HK-2 (cell line): ENCODE measurements around the gene GUCA1A.
A peak's percentile ranks its signal among the peaks of the same experiment; 100 is the strongest.

ENCODE experiments used
- DNase-seq: peaks from one replicate; pipeline ENCODE4 v3.0.0-alpha.2; 2018; ENCODE audit not compliant: unreplicated experiment

GUCA1A gene

DNA sequence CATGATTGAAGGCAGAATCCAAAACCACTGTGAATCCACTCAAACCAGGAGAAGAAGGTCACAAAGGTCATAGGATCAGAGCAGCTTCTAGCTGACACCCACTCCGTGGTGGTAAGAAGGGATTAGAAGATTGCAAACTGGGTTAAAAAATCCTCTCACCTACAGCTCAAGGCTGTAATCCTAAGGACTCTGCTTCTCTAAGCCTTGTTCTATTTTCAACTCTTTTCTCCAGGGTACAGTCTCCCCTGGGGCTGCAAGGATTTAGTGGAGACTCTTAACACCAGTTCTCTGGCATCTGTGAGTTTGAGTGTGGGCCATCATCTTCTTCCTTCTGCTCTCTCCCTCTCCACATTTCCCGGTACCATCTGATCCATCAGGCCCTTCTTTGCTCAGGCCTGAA is at the start of gene GUCA1A:
Gene GUCA1A (plus strand): TSS at position 264 of the 400 bp plus-strand sequence. CDS start 250 bp downstream, outside the sequence.
- DNase-seq = no peak

DNA sequence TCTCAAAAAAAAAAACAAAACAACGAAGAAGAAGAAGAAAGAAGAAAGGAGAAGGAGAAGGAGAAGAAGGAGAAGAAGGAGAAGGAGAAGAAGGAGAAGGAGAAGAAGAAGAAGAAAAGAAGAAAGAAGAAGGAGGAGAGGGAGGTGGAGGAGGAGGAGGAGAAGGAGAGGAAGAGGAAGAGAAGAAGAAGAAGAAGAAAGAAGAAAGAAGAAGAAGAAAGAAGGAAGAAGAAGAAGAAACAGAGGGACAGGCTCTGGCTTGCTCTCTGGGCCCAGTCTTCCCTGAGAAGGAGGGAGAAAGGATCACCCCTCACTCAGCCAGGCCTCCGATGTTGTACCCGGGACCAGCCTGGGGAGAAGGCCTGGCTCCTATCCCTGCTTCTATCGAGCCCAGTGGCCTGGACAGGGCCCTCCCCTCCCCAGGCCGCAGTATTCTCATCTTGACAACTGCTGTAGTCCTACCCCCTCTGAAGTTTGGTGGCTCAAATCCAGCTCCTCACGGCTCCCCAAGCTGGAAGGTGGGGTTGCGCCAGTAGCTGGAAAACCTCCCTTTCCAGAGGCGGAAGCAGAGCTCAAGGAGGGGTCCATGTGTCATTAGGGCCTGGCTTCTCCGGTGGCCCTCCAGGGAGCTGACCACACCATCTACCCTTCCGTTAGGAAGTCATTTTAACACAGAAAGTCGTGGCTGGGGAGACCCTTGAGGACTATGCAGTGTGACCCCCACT is 49.6 kb upstream of the GUCA1A start:
- DNase-seq = no peak

DNA sequence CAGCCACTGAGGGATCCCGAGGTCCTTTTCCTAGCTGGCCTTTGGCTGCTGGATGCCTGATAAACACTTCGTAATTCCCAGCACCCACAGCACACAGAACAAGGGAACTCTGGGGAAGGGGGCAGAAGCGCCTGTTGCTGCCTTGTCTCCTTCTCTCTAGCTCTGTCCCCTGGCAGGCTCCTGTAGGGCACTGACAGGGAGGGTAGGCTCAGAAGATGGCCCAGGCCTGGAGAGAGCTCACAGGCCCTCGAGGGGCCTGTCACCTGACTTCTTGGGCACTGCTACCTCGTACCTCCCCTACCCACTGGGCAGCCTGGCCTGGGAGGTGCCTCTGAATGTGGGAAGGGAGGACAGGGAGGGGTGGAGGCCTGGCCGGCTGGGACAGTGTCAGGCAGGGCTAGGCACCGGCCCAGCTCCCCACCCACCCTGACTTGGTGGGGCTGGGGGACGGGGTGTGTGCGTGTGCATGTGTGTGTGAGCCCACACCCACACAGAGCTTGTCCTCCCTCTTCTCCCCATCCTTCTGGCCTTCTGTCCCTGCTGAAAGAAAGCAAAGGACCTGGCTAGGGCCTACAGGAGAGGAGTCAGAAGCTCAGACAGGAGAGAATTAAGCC is 48.8 kb upstream of the GUCA1A start:
- DNase-seq = no peak

DNA sequence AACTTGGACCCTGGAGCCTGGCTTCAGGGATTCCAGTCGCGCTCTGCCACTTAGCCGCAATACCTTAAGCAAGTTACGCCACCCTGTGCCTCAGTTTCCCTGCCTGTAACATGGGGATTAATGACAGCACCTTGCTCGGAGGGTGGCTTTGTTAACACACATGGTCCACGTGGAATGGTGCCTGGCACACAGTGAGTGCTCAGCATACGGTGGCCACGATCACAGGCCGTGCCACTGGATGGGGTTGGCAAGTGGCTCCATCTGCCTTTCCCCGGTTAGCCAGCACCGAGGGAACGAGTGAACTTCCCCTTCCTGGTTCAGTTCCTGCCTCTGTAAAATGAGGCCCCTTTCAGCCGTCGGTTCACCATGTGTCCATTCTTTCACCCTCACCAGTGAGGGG is 47.9 kb upstream of the GUCA1A start:
- no peak for DNase-seq

DNA sequence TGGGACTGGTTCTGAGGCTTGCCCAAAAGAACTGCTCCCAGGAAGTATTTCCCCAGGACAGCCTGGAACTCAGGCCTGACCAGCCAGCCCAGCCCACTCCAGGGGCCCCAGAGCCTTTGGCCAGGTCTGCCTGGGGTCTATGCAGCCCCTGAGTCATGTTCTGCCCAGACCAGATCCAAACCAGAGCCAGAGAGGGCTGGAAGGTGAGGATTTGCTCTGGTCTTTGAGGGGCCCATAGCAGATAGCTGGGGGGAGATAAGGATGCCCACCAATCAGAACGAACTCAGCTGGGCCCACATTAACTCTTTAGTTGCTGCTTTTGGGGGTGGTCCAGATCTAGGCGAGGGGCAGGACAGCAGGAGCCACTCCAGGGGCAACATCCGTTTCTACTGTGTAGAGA is 47.5 kb upstream of the GUCA1A start:
- DNase-seq = no peak

DNA sequence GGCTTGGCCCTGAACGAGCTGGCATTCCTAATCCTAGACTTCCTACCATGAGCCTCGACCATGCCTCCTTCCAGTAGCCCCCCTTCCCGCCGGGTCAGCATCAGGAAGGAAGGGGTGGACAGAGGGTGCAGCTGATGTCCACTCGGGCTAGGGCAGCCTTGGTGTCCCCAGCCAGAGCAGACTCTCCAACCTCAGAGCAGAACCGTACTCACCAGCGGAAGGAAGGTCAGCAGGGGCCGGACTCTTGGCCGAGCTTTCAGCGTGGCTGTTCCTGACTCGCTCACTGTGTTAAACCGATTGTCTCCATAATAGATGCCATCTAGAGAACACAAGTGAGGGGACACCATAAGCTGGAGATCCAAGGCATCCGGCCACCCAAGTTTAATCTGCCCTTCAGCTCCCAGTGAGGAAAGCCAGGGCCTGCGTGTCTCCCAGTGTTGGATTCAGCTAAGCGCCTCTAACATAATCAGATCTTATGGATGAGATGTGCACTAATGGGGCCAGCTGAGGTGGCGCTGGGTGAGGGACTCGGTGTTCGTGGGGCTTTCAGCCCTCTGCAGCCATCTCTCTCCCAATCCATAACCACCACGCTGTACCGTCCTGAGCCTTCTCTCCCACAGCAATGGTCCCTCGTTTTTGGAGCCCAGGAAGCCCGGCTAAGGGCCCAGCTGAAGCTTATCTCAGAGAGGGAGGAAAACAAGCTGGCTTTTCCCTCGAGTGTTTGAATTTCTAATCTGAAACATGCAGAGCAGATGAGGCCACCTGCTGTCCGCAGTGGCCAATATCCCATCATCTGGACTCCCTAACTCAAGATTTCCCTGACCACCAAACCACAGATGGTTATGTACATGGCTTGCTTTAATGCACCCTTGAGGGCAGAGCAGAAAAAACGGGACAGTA is 44.5 kb upstream of the GUCA1A start:
- DNase-seq = no peak

DNA sequence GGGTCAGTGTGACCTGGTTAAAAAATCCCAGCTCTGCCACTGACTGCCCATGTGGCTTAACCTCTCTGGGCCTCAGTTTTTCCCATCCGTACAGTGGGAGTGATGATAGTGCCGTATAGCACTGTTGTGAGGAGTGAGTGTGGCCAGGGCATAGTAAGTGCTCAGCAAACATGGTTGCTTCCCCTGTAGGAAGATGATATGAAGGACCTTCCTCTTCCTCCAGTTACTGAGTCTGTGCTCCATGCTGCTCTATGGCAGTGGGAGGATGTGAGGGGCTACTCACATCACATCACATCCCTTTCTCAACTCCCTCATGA is 43.8 kb upstream of the GUCA1A start:
- DNase-seq = no peak

DNA sequence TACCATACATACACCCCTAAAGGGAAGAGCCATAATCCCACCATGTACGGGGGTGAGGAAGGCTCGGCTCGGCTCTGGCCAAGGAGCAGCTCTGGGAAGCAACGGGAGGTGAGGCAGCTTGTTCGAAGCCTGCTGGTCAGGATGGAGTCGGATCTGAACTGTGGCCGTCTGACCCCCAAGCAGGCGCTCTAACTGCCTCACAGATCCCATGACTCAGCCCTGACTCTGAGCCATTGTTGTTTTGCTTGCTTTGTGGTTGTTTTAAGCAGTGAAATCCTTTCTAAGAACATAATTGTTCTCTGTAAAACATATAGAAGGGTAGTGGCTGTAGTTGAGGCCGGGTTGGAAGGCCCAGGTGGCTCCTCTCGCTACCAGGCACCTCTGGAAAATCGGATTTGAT is 41.6 kb upstream of the GUCA1A start:
- DNase-seq = peak; percentile 42

DNA sequence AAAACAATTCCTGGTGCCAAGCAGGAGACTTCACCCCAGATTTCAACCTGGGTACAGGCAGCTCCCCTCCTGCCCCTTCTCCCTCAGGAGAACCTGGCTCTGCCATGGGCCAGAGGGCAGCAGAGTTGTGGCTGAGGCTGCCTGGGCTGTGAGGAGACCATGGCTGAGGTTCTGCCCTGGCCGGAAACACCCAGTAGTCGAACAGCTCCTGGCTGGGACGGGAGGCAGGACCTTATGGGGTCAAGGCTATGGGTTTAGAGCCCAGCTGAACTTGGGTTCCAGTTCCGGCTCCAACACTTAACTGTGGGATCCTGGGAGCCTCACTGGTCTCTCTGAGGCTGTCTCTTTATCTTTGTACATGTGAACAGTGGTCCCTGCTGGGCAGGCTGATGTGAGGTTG is 39.2 kb upstream of the GUCA1A start:
- DNase-seq = no peak

DNA sequence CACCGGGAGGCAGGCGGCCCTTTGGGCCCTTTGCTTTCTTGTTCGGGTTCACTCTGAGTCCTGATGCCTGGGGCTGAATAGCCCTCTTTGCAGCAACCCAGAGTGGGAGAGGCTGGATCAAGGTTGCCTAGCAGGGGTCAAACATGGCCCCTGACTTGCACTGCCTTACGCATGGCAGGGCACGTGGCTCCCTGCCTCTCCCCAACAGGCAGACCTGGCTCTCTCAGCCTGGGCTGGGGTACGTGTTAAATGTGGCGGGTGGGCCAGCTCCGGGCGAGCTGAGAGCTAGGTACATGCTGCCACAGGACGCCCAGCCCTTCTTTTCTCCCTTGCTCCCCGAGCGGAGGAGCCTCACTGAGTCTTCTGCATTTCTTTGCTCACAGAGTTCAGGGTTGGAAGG is 38.0 kb upstream of the GUCA1A start:
- no peak for DNase-seq

DNA sequence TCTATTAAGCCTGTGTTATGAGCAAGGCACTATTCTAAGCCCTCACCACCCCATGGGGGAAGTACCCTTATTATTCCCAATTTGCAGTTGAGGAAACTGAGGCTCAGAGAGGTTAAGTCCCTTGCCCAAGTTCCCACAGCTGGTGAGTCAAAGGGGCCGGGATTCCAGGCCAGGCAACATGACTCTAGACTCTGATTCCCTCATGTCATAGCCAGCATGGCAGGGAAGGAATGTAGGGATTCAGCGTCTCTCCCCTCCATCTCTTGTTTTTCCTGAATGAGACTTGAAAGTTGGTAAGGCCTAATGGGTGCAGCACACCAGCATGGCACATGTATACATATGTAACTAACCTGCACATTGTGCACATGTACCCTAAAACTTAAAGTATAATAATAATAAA is 37.4 kb upstream of the GUCA1A start:
- no peak for DNase-seq

DNA sequence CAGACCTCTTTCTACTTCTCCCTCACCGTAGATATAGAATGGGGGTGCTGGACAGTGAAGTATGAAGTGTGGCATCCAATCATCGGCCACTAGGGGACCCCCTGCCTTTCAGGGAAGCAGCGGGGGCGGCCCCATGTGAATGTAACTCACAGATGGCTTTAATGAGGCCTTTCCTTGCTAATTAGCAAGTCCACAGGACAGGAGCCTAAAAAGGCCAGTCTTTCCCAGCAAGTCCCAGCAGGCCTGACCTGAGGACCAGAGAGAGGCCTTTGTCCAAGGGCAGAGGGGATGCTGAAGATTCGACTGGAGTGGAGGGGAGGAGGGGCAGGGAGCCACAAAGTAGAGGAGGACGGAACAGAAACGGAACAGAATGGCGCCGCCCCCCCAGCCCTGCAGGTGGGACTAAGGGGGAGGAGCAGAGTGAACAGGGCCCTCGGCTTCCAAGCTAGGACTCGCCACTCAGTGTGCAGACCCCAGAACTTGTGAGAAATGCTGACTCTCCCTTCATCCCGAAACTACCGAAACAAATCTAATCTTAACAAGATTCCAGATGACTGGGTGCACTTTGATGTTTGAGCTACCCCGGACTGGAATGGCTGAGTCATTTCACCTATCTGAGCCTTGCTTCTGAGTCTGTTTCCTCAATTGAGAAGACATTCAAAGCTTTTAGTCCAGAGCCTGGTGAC is 36.5 kb upstream of the GUCA1A start:
- DNase-seq = peak; percentile 35

DNA sequence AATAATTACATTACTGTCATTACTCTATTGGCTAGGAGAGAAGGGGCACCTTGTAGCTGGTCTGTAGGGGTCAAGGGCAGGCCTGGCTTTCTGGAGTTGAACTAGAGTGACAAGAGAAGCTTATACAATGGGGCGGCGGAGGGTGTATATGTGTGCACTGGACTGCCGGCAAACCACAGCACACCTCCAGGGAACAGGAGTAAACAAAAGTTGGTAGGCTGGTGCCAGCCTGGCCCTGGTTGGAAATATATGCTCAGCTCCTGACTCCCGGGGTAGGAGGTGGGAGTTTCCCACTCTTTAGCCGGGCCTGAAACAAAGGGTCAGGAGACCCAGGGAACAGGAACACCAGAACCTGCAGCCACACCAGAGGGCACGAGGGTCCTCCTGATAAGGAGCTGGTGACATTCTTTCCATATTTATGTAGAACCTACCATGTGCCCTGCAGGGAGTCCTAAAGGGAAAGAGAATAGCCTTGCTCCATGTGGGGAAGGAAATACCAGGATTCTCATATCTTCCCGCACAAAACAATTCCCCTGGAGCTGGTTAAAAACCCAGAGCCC is 35.9 kb upstream of the GUCA1A start:
- no peak for DNase-seq

DNA sequence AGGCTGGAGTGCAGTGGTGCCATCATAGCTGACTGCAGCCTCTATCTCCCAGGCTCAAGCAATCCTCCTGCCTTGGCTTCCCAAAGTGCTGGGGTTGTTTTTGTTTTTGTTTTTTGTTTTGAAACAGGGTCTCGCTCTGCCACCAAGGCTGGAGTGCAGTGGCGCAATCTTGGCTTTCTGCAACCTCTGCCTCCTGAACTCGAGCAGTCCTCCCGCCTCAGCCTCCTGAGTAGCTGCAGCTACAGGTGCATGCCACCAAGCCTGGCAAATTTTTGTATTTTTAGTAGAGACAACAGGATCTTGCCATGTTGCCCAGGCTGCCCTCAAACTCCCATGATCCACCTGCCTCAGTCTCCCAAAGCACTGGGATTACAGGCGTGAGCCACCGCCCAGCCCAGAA is 35.0 kb upstream of the GUCA1A start:
- no peak for DNase-seq

DNA sequence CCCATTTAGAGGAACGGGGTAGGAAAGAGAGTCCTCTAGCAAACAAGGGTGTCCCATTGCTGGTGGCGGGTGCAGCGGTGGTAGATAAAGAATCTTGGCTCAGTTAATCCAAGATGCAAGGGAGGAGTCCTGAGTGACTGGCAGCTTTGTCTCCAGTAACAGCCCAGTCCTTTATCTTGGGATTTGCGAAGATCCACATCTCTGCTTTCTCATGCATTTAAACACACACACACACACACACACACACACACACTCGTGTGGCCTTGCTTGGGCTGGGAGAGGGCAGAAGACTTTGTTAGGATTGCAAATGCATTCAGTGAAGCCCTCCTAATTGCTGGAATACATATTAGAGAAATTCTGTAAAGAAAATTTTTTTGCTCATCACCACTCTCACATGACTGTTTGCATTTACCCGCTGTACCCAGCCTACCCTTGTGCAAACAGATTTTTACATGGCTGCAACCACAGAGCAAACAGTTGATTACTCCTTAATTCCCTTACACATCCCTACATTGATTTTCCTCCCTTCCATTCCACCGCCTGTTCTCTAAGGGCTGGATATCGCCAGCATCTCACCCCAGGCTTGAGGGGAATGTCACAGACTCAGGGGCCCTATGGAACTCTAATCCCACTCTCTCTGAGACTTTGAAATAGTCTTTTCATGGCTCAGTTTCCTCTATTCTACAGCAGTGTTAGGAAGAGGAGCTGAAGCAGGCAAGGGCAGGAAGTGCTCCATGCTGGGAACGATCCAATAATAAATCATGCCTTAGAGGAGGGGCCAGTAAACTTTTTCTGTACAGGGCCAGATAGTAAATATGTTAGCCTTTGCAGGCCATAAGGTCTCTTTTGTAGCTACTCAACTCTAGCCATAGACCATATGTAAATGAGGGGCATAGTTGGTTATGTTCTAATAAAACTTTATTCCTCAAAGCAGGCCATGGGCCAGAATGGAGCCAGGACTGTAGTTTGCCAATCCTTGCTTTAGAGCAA is 34.2 kb upstream of the GUCA1A start:
- DNase-seq = no peak

DNA sequence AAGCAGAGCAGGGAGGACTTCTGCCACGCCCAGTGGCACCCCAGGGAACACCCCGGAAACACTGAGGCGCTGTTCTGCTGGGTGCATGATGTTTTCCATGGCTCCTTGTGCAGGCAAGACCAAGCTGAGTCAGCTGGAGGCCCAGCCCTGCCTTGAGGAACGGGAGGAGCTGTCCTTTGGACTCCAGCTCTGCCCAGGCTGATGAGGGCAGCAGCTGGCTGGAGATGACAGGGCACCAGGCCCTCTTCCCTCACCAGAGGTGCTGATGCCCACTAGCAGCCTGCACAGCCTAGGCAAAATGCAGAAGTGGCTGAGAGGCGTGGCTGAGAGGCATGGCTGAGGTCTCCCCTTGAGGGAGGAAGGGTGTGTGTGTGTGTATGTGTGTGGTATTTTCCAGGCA is 33.1 kb upstream of the GUCA1A start:
- no peak for DNase-seq

DNA sequence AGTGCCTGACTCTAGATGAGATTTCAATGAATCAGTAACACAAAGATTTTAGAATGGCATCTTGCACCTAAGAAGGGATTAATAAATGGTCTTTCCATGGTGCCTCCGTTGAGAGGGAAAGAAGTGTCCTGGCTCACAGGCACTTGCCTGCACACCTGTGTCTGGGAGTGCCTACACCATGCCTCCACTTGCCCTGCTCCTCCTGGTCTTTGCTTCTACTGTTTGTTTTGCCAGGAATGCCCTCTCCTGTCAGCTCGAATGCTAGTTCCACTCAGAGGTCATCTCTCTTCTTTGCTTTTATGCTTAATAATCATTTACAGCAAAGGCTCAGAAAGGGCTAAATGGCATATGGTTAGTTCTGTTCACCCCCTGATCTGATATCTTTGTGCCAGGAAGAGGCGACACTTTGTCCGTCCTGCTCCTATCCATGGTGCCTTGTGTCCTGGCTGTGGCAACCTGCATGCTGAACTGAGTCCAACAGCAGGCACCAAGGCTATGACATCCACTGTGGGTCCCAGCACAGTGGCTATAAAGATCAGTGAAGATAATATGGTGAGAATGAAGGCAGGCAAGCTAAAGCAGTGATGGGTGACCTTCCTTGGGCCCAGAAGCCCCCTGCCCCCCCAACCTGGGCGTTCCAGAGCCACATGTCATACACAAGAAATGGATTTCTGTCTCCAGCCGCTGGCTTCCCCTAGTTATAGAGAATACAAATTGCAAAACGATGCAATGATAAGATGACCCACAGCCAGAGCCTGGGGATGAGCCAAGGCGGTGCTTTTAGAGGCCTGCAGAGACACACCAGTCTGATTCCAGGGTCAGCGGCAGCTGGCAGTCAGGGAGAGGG is 32.2 kb upstream of the GUCA1A start:
- DNase-seq = no peak

DNA sequence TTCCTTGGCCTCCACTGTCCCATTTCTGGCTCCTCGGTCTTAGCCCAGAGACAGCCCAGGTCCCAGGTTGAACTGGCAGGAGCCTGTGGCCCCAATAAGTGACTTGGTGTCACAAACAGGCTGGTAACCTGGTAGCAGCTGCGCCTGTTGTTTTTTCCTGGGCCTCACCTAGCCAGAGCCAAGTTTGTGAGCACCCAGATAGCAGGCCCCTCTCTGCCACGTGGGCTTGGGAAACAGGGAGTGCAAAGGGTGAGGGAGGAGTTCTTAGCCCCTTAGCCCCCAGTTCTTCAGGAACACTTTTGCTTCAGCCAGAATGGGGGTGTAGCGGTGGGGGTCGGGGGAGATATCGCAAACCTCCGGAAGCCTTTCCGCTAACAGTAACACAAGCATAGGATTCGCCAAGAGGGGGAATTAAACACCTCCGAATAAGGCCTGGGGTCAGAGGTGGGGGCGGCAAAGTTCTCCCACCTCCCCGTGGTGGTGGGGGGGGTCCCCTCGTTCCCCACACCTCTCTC is 31.5 kb upstream of the GUCA1A start:
- DNase-seq = no peak

DNA sequence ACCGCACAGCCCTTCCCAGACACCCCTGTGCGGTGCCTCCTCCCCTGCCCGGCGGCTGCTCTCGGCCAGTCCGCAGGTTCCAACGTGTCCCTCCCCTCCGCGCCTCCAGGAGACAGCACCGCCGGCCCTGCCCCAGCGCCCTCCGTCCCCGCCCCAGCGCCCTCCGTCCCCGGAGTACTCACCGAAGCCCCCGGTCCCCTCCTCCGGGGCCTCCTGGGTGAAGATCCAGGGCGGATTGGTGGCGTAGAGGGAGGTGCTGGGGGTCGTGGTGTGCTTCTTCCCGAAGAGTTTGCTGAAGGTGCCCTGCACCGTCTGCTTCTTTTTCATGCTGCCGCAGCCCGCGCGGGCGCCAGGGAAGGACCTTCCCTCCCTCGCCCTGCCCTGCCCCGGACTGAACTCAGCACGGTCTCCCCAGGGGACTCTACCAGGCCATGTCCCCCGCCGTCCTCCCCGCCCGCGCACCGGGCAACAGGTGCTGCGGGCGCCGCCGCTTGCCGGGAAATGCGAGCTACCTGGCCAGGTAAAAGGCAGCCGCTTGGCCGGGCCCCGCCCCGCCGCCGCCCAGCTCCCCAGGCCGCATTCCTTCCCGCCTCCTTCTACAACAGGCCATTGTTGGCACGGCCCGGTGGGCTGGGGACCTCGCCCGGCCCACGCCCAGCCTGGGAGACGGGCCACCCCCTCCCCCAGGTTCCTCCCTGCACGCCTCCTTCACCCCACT is 30.9 kb upstream of the GUCA1A start, which contains the start of gene C6orf132:
Gene C6orf132 (minus strand): TSS at position 503 of the 718 bp plus-strand sequence. CDS start 176 bp downstream, at position 327.
- DNase-seq = peak; percentile 50
